Mesenchymal stem cell (in vitro differentiated cells and primary cell): ENCODE measurements around the gene ENKUR.

ENCODE experiments used
- DNase-seq: peaks from one replicate; pipeline ENCODE4 v3.0.0-alpha.2; 2013
- H2AFZ ChIP-seq: one replicate; pipeline ENCODE4 v1.6.1; 2013; ENCODE audit warnings: low read depth, mild to moderate bottlenecking, control low read depth, inconsistent platforms, low read length, moderate library complexity
- H2AK5ac ChIP-seq: 2 replicates; pipeline ENCODE4 v1.6.1; 2013; ENCODE audit warnings: low read length, moderate library complexity, mild to moderate bottlenecking, inconsistent platforms; ENCODE audit not compliant: severe bottlenecking
- H2BK120ac ChIP-seq: one replicate; pipeline ENCODE4 v1.6.1; 2013; ENCODE audit warnings: low read depth, mild to moderate bottlenecking, inconsistent platforms, low read length, moderate library complexity
- H2BK12ac ChIP-seq, 2 experiments: one replicate each; pipeline ENCODE4 v1.6.1; 2013; ENCODE audit warnings: inconsistent platforms in 2 of 2, low read length in 2 of 2, mild to moderate bottlenecking in 2 of 2, moderate library complexity in 2 of 2, control low read depth in 1 of 2
- H2BK15ac ChIP-seq: one replicate; pipeline ENCODE4 v1.6.1; 2013; ENCODE audit warnings: mild to moderate bottlenecking, low read depth, inconsistent platforms; ENCODE audit not compliant: poor library complexity, severe bottlenecking
- H2BK5ac ChIP-seq: 2 replicates; pipeline ENCODE4 v1.6.1; 2013; ENCODE audit warnings: low read depth, mild to moderate bottlenecking, low read length, control low read depth, inconsistent platforms; ENCODE audit not compliant: poor library complexity, severe bottlenecking
- H3K14ac ChIP-seq, 2 experiments: one replicate each; pipeline ENCODE4 v1.6.1; 2013; ENCODE audit warnings: inconsistent platforms in 2 of 2, low read length in 2 of 2, control low read depth in 1 of 2, mild to moderate bottlenecking in 1 of 2, moderate library complexity in 1 of 2
- H3K18ac ChIP-seq, 2 experiments: one replicate each; pipeline ENCODE4 v1.6.1; 2013; ENCODE audit warnings: inconsistent platforms in 2 of 2, low read length in 2 of 2, control low read depth in 1 of 2, low read depth in 1 of 2, mild to moderate bottlenecking in 1 of 2
- H3K23ac ChIP-seq, 2 experiments: one replicate each; pipeline ENCODE4 v1.6.1; 2013; ENCODE audit warnings: inconsistent platforms in 2 of 2, low read length in 2 of 2, mild to moderate bottlenecking in 2 of 2, moderate library complexity in 2 of 2, control low read depth in 1 of 2
- H3K27ac ChIP-seq: 2 replicates; pipeline ENCODE4 v1.5.1; 2013; ENCODE audit warnings: mild to moderate bottlenecking, moderate library complexity, low read length, control low read depth, inconsistent platforms; ENCODE audit not compliant: poor library complexity, severe bottlenecking
- H3K27me3 ChIP-seq, 2 experiments: 2 replicates each; pipeline versions ENCODE4 v1.6.1 to v1.7.0; 2013; ENCODE audit warnings: low read length in 2 of 2, mild to moderate bottlenecking in 2 of 2, moderate library complexity in 2 of 2, control low read depth in 1 of 2, inconsistent platforms in 1 of 2; ENCODE audit not compliant: control insufficient read depth in 1 of 2, insufficient read depth in 1 of 2
- H3K36me3 ChIP-seq, 2 experiments: 2 replicates each; pipeline versions ENCODE4 v1.6.1 to v1.7.0; 2013; ENCODE audit warnings: low read length in 2 of 2, control low read depth in 1 of 2, inconsistent platforms in 1 of 2, low read depth in 1 of 2, mild to moderate bottlenecking in 1 of 2; ENCODE audit not compliant: insufficient read depth in 2 of 2, control insufficient read depth in 1 of 2
- H3K4ac ChIP-seq, 2 experiments: one replicate each; pipeline ENCODE4 v1.6.1; 2013; ENCODE audit warnings: inconsistent platforms in 2 of 2, low read length in 2 of 2, mild to moderate bottlenecking in 2 of 2, moderate library complexity in 2 of 2, control low read depth in 1 of 2, low read depth in 1 of 2
- H3K4me1 ChIP-seq: 2 replicates; pipeline ENCODE4 v1.6.1; 2013; ENCODE audit warnings: low read depth, low read length, control low read depth; ENCODE audit not compliant: control insufficient read depth, insufficient read depth
- H3K4me2 ChIP-seq: 2 replicates; pipeline ENCODE4 v1.6.1; 2013; ENCODE audit warnings: low read length, mild to moderate bottlenecking, inconsistent platforms; ENCODE audit not compliant: poor library complexity, severe bottlenecking
- H3K4me3 ChIP-seq, 2 experiments: 2 replicates each; pipeline versions ENCODE4 v1.5.1 to v1.7.0; 2013; ENCODE audit warnings: low read length in 2 of 2, mild to moderate bottlenecking in 2 of 2, control low read depth in 1 of 2, low read depth in 1 of 2; ENCODE audit not compliant: insufficient read depth in 1 of 2
- H3K79me1 ChIP-seq: replicated peaks from 2 replicates; pipeline ENCODE4 v1.6.1; 2013; ENCODE audit warnings: mild to moderate bottlenecking, control low read depth, low read length, inconsistent platforms; ENCODE audit not compliant: poor library complexity, severe bottlenecking
- H3K9ac ChIP-seq: 2 replicates; pipeline ENCODE4 v1.7.0; 2013; ENCODE audit warnings: mild to moderate bottlenecking, low read length, moderate library complexity
- H3K9me3 ChIP-seq: 2 replicates; pipeline ENCODE4 v1.7.0; 2013; ENCODE audit warnings: mild to moderate bottlenecking, low read length; ENCODE audit not compliant: control insufficient read depth
- H4K8ac ChIP-seq: one replicate; pipeline ENCODE4 v1.6.1; 2013; ENCODE audit warnings: inconsistent platforms, mild to moderate bottlenecking, low read length, moderate library complexity
- H4K91ac ChIP-seq: one replicate; pipeline ENCODE4 v1.6.1; 2013; ENCODE audit warnings: mild to moderate bottlenecking, low read length, inconsistent platforms
- WGBS: methylation state at CpG from one replicate; pipeline ENCODE4 v1.1.7; 2013; ENCODE audit warnings: mixed read lengths; 5-methylcytosine and 5-hydroxymethylcytosine counted together

The ENKUR gene

DNA sequence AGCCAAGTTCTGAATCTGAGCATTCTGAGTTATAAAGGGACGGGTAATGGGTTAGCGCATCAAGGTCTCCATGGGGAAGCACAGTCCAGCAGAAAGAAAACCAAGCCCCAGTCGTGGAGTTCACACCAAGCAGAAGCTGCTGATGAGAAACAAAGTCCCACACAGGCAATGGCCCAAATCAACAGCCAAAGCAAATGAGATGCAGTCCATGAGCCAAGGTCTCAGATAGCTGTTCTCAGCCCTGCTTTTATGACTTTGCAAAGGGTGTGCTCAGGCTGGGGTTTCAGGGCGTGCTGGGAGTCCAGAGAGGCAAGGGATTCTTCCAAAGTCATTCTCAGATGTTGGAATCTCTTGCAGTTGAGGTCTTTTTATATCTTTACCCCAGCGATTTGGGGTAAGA lies 32.5 kb upstream of the ENKUR start:
- H2BK15ac ChIP-seq = no peak overlapping the region
- H3K9ac ChIP-seq = no peak overlapping the region
- H3K36me3 ChIP-seq = no peaks in the 10 kb centered on the region
- no peaks in the 10 kb centered on the region for H3K4me1 ChIP-seq
- H3K14ac ChIP-seq = no peak overlapping the region
- H2AK5ac ChIP-seq = no peak overlapping the region
- no peak overlapping the region for H2BK120ac ChIP-seq
- no peaks in the 10 kb centered on the region for H3K79me1 ChIP-seq
- WGBS = 77% methylated on average over 5 of the region's 5 CpGs
- no peak overlapping the region for H3K27ac ChIP-seq
- peaks cover 0 to 10% of the 10 kb centered on the region in 2 experiments for H3K27me3 ChIP-seq
- no peak overlapping the region for H4K8ac ChIP-seq
- no peak overlapping the region for H4K91ac ChIP-seq
- H3K4me3 ChIP-seq = peak overlapping the region in 1 of 2 experiments; percentile 48
- no peak overlapping the region for H2BK5ac ChIP-seq
- H3K4me2 ChIP-seq = no peak overlapping the region
- no peak overlapping the region for H3K4ac ChIP-seq
- H2AFZ ChIP-seq = no peak overlapping the region
- no peak overlapping the region for H2BK12ac ChIP-seq
- DNase-seq = no peak
- no peak overlapping the region for H3K23ac ChIP-seq
- no peak overlapping the region for H3K18ac ChIP-seq
- peaks cover 4% of the 10 kb centered on the region for H3K9me3 ChIP-seq

DNA sequence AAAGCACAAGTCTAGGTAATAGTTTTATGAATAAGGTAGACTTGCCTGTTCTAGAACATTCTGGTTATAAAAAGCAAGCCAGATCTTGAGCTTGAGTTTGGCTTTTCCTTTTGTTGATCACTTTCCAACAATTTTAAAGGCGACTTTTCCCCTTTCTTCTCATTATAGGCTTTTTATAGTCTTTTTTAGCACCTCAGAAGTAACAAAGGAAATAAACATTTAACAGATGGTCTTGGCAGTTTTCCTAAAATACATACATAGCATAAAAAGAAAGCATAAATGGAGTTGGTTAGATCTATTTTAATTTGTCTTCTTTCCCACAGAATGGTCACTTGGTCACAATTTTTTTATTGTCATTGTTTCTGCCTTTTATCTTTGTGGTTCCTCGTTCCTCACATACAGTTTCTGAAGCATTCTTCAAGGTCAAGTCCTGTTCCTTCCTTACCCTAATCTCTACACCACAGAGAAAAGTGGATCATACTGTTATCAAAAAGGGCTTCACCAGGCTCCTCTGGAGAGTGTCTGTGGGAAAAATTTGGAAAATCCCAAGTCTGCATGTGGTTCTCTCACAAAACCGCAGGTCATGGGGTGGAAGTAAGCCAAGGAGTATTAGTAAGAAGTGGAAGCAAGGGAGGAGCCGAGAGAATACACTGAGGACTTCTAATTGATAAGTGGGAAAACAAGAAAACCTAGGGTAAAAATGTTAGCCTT lies 31.8 kb upstream of the ENKUR start:
- Histone ChIP-seq H2BK15ac (no peak overlapping the region), H2AFZ (no peak overlapping the region), H2BK5ac (no peak overlapping the region), H3K4ac (no peak overlapping the region), H3K27ac (no peak overlapping the region), H3K36me3 (no peaks in the 10 kb centered on the region), H2AK5ac (no peak overlapping the region), H3K23ac (no peak overlapping the region), H3K9ac (no peak overlapping the region), H2BK120ac (no peak overlapping the region), H3K4me3 (peak overlapping the region in 1 of 2 experiments; percentile 48), H3K18ac (no peak overlapping the region), H4K8ac (no peak overlapping the region), H3K14ac (no peak overlapping the region), H4K91ac (no peak overlapping the region), H3K27me3 (peaks cover 0 to 10% of the 10 kb centered on the region in 2 experiments), H3K4me2 (no peak overlapping the region), H3K4me1 (no peaks in the 10 kb centered on the region), H3K79me1 (no peaks in the 10 kb centered on the region), H3K9me3 (peaks cover 4% of the 10 kb centered on the region), H2BK12ac (no peak overlapping the region)
- 84% methylated on average over 3 of the region's 4 CpGs for WGBS
- peak; percentile 3 for DNase-seq

DNA sequence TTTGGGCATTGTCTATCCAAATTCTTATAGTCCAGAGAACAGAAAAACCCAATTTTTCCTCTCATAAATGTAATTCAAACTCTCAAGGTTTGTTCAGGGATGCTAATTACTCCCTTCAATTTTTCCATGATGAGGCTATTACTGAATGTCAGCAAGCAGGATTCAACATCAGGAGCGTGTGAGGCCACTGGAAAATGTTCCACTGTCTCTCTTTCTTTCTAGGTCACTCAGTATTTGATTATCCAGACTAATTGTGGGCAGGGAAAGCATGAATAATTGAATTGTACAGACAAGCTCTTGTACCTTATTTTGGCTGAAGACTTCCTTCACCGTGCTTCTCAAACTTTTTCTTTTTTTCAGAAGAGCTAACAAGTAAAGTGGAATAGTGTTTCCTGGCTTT lies 31.1 kb upstream of the ENKUR start:
- no peak overlapping the region for H4K91ac ChIP-seq
- no peak for DNase-seq
- H4K8ac ChIP-seq = no peak overlapping the region
- no peak overlapping the region for H3K4ac ChIP-seq
- no peak overlapping the region for H2BK15ac ChIP-seq
- H3K4me3 ChIP-seq = no peak overlapping the region
- WGBS = 71% methylated on average over 2 of the region's 2 CpGs
- peaks cover 4% of the 10 kb centered on the region for H3K9me3 ChIP-seq
- H2BK12ac ChIP-seq = no peak overlapping the region
- H3K4me2 ChIP-seq = no peak overlapping the region
- H3K14ac ChIP-seq = no peak overlapping the region
- H3K27ac ChIP-seq = no peak overlapping the region
- no peak overlapping the region for H3K9ac ChIP-seq
- no peaks in the 10 kb centered on the region for H3K36me3 ChIP-seq
- no peaks in the 10 kb centered on the region for H3K79me1 ChIP-seq
- H3K23ac ChIP-seq = no peak overlapping the region
- no peak overlapping the region for H2BK5ac ChIP-seq
- H2AK5ac ChIP-seq = no peak overlapping the region
- H2AFZ ChIP-seq = no peak overlapping the region
- H3K18ac ChIP-seq = no peak overlapping the region
- peaks cover 0 to 10% of the 10 kb centered on the region in 2 experiments for H3K27me3 ChIP-seq
- no peaks in the 10 kb centered on the region for H3K4me1 ChIP-seq
- H2BK120ac ChIP-seq = no peak overlapping the region

DNA sequence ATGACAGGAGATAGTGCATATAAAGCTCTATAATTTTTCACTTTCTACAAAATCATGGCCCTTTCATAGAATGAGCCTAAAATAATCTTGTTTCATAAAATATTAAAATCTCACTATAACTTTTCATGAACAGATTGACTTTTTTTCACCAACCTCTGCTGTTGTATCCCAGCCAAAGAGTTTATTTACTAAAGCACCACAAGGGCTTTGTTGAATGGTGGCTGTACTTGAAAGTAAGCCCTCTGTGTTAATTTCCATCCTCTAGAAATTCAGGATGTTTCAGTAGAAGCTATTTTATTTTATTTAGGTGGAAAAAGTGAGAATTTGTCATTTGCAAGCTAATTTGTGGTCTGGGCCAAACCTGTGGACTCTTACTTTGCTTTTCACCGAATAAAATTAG lies 30.7 kb upstream of the ENKUR start:
- Histone ChIP-seq H3K4me1 (no peaks in the 10 kb centered on the region), H3K18ac (no peak overlapping the region), H2BK12ac (no peak overlapping the region), H3K27me3 (peaks cover 0 to 10% of the 10 kb centered on the region in 2 experiments), H3K4me3 (no peak overlapping the region), H3K14ac (no peak overlapping the region), H3K4ac (no peak overlapping the region), H2AFZ (no peak overlapping the region), H4K8ac (no peak overlapping the region), H3K4me2 (no peak overlapping the region), H2BK120ac (no peak overlapping the region), H2BK15ac (no peak overlapping the region), H3K9me3 (peaks cover 4% of the 10 kb centered on the region), H3K36me3 (no peaks in the 10 kb centered on the region), H3K23ac (no peak overlapping the region), H2BK5ac (no peak overlapping the region), H4K91ac (no peak overlapping the region), H3K79me1 (no peaks in the 10 kb centered on the region), H3K27ac (no peak overlapping the region), H3K9ac (no peak overlapping the region), H2AK5ac (no peak overlapping the region)
- DNase-seq = no peak
- 95% methylated on average over 1 of the region's 1 CpG for WGBS
